ENCODE data around the gene SNX11. TPM values are rescaled to one million over a fixed set of nuclear protein-coding genes. Genes with fewer than 3 reads are reported as not detected.

Gene SNX11
- total and polyA plus RNA-seq, 2 donors, result 7.3 to 20.7 TPM

DNA sequence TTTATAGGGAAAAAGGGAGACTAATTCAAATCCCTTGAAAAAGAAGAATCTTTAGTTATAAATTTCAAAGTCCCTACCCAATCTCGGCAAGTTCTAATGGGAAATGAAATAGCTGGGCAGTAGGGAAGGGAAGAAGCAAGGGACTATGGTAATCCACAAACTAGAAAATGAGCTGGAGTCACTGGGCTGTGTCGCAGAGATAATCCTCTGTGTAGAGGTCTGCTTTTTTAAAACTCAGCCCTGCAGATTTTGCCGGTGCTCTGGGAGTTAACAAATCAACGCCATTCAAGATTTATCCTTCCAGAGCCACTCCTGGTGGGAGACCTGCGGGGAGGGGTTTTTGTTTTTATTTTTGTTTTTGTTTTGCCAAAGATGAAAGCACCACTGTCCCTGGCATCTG, 20.8 kb downstream of the SNX11 start:
- DNase-seq (ENCODE audit: extremely low spot score), result no peak
- Histone ChIP-seq H3K4me3 (ENCODE audit: low read depth, low read length) (no peak overlapping the region), H3K4me1 (ENCODE audit: insufficient read depth) (no peaks in the 10 kb centered on the region), H3K27ac (ENCODE audit: low read depth) (no peak overlapping the region), H3K36me3 (ENCODE audit: insufficient read depth) (peaks cover under 1% of the 10 kb centered on the region)
- 33% methylated on average over 5 of the region's 5 CpGs for WGBS

DNA sequence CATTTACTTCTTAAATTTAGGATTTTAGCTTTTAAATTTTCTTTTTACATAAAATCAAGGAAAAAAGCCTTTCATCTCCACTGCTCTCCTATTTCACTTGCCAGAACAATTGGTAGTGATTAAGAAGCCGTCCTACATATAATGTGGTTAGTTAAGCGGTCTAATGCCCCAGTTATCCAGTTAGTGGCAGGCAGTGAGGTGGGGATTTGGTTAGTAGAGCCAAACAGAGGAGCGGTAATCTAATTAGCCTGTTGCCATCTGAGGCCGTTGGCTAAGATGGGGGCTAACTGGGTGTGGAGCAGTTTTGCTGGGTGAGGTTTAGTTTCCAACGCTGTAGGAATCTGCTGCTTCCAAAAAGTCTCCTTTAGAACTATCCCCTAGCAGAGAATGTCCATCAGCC, 22.4 kb downstream of the SNX11 start:
- no peaks in the 10 kb centered on the region for H3K36me3 ChIP-seq (ENCODE audit: insufficient read depth)
- 53% methylated on average over 5 of the region's 5 CpGs for WGBS
- H3K27ac ChIP-seq (ENCODE audit: low read depth), result no peak overlapping the region
- no peaks in the 10 kb centered on the region for H3K4me1 ChIP-seq (ENCODE audit: insufficient read depth)
- H3K4me3 ChIP-seq (ENCODE audit: low read depth, low read length), result no peak overlapping the region
- no peak for DNase-seq (ENCODE audit: extremely low spot score)

DNA sequence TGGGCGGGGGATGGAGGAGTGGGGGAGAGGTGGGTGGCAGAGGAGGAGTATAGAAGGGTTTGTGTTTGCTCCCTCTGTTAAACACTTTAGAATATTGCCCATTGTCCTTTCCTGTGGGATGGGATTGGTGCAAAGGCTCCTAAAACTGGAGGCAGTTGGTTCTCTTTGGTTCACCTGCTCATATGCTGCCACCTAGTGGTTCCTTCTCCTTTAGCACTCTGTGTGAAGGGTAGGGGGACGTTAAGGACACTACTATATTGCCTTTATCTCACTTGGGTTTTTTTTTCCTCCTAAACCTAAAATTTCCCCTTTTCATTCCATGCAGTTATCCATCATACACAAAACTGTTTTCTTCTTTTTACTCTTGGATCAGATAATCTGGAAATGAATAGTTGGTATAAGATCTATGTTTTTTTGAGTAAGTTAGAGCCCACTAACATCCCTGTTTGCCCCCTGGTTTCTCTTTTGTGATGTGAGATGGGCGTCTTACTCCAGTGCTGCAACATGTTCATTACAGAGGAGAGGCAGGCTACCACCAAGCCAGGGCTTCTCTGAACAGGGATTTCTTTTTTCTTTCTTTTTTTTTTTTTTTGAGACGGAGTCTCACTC, 23.8 kb downstream of the SNX11 start:
- Histone ChIP-seq H3K4me1 (ENCODE audit: insufficient read depth) (no peaks in the 10 kb centered on the region), H3K36me3 (ENCODE audit: insufficient read depth) (no peaks in the 10 kb centered on the region), H3K4me3 (ENCODE audit: low read depth, low read length) (no peak overlapping the region), H3K27ac (ENCODE audit: low read depth) (no peak overlapping the region)
- 39% methylated on average over 4 of the region's 4 CpGs for WGBS
- no peak for DNase-seq (ENCODE audit: extremely low spot score)

DNA sequence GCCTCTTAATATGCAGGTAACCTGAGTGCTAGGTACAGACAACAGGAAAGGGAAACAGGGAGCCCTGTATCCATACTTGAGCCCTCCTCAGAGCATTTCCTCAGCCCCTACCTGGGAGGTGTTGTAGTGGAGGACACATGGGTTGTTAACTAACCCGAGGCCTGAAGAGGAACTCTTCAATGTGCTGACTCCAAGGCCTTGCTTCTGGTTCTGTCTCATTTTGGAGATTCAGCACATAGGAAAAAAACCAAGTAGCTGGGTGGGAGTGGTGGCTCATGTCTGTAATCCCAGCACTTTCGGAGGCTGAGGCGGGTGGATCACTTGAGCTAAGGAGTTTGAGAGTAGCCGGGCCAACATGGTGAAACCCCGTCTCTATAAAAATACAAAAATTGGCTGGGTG, 24.8 kb downstream of the SNX11 start:
- no peaks in the 10 kb centered on the region for H3K36me3 ChIP-seq (ENCODE audit: insufficient read depth)
- no peak overlapping the region for H3K27ac ChIP-seq (ENCODE audit: low read depth)
- DNase-seq (ENCODE audit: extremely low spot score), result no peak
- 55% methylated on average over 5 of the region's 5 CpGs for WGBS
- no peak overlapping the region for H3K4me3 ChIP-seq (ENCODE audit: low read depth, low read length)
- H3K4me1 ChIP-seq (ENCODE audit: insufficient read depth), result no peaks in the 10 kb centered on the region

DNA sequence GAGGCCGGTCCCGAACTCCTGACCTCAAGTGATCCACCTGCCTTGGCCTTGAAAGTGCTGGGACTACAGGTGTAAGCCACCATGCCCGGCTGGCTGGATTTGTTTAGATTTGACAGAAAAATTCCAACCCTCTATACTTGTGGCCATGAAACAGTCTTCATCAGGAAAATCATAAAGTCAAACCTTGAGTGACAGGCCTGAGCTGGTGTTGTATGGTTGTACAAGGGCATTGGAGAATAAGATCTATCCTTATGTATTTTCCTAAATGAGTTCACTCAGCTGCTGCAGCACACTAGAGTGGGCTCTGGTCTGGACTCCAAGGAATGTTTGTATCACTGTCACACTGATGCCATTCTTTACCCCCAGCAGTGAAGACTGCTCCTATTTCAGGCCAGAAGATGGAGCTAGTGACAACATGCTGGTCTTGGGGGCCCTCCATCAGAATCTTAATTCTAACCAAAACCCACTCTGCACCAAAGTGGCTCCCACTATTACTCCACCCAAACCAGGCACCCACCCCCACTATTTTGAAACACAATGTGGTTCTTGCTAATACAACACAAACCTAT, 27.4 kb downstream of the SNX11 start:
- Histone ChIP-seq H3K4me1 (ENCODE audit: insufficient read depth) (no peaks in the 10 kb centered on the region), H3K36me3 (ENCODE audit: insufficient read depth) (no peaks in the 10 kb centered on the region), H3K27ac (ENCODE audit: low read depth) (no peak overlapping the region), H3K4me3 (ENCODE audit: low read depth, low read length) (no peak overlapping the region)
- DNase-seq (ENCODE audit: extremely low spot score), result no peak
- WGBS, result 89% methylated on average over 3 of the region's 3 CpGs

DNA sequence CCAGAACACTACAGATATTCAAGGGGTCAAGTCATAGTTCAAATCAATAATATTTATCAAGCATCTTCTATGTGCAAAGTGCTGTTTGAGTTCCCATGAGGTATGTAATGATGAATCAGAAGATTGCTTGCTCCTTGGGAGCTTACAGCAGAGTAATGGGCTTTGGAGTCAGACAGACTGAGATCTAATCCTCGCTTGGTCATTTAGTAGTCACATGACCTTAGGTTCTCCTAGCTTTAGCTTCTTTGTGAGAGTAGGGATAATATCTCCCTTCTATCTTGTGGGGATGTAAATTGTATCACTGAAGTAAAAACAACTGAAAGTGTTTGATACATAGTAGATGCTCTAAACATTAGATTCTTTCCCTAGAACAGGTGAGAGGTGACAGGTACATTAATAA, 30.1 kb downstream of the SNX11 start:
- WGBS, result 44% methylated on average over 1 of the region's 1 CpG
- Histone ChIP-seq H3K27ac (ENCODE audit: low read depth) (no peak overlapping the region), H3K36me3 (ENCODE audit: insufficient read depth) (no peaks in the 10 kb centered on the region), H3K4me1 (ENCODE audit: insufficient read depth) (no peaks in the 10 kb centered on the region), H3K4me3 (ENCODE audit: low read depth, low read length) (no peak overlapping the region)
- DNase-seq (ENCODE audit: extremely low spot score), result no peak

DNA sequence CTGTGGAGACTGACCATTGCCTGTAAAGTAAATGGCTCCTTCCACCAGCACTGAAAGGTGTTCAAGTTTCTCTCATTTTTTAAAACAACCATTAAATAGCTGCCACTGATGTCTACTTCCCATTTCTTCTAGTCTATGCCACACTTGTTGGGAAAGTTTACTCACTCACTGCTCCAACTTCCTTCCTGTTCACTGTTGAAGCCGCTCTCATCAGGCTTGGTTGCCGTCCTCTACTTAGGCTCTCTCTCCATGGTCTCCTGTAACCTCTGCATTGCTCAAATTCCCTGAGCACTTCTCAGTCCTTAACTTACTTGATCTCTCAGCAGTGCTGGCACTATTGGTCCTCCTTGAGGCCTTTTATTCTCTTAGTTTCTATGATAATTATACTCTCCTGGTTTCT, 32.4 kb downstream of the SNX11 start:
- H3K4me1 ChIP-seq (ENCODE audit: insufficient read depth), result no peaks in the 10 kb centered on the region
- WGBS, result 52% methylated on average over 2 of the region's 2 CpGs
- H3K27ac ChIP-seq (ENCODE audit: low read depth), result no peak overlapping the region
- no peaks in the 10 kb centered on the region for H3K36me3 ChIP-seq (ENCODE audit: insufficient read depth)
- no peak overlapping the region for H3K4me3 ChIP-seq (ENCODE audit: low read depth, low read length)
- no peak for DNase-seq (ENCODE audit: extremely low spot score)

DNA sequence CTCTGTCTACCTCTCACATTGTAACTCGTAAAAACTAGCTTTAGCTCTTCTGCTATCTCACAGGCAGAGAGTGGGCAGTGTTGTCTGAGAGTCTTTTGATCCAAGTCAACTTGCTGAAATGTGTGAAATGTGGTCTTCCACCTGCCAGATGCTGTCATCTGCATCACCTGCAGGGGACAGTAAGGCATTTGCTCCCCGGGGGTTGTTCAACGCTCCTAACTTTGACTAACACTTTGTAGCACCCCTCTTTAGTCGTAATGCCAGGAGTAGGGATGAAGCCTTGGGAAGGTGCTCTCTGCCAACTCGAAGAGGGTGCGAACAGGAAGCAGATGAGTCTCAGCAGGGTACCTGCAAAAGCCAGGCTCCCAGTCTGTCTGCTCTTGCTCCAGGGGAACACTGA, 36.1 kb downstream of the SNX11 start:
- Histone ChIP-seq H3K4me1 (ENCODE audit: insufficient read depth) (no peaks in the 10 kb centered on the region), H3K36me3 (ENCODE audit: insufficient read depth) (peaks cover 2% of the 10 kb centered on the region), H3K4me3 (ENCODE audit: low read depth, low read length) (no peak overlapping the region), H3K27ac (ENCODE audit: low read depth) (no peak overlapping the region)
- 27% methylated on average over 6 of the region's 6 CpGs for WGBS
- DNase-seq (ENCODE audit: extremely low spot score), result no peak

DNA sequence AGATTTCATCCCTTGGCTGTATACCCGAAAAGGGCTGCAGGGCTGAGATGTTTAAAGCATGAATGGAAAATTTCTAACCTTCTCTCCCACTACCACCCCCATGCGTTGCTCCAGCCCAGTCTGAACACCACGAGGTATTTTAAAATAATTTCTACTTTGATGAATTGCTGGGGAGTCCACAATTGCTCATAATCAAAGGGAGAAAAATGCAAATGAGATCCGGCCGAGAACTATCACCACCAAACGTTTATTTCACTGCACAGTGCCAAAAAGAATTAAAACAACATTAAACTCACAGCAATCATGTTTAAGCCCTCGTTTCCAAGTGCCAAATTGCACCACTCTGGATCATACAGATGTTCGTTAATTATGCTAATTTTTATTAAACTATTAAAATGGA, 36.7 kb downstream of the SNX11 start:
- no peak overlapping the region for H3K27ac ChIP-seq (ENCODE audit: low read depth)
- H3K36me3 ChIP-seq (ENCODE audit: insufficient read depth), result peaks cover 2% of the 10 kb centered on the region
- 53% methylated on average over 8 of the region's 8 CpGs for WGBS
- DNase-seq (ENCODE audit: extremely low spot score), result no peak
- H3K4me3 ChIP-seq (ENCODE audit: low read depth, low read length), result no peak overlapping the region
- H3K4me1 ChIP-seq (ENCODE audit: insufficient read depth), result no peaks in the 10 kb centered on the region

DNA sequence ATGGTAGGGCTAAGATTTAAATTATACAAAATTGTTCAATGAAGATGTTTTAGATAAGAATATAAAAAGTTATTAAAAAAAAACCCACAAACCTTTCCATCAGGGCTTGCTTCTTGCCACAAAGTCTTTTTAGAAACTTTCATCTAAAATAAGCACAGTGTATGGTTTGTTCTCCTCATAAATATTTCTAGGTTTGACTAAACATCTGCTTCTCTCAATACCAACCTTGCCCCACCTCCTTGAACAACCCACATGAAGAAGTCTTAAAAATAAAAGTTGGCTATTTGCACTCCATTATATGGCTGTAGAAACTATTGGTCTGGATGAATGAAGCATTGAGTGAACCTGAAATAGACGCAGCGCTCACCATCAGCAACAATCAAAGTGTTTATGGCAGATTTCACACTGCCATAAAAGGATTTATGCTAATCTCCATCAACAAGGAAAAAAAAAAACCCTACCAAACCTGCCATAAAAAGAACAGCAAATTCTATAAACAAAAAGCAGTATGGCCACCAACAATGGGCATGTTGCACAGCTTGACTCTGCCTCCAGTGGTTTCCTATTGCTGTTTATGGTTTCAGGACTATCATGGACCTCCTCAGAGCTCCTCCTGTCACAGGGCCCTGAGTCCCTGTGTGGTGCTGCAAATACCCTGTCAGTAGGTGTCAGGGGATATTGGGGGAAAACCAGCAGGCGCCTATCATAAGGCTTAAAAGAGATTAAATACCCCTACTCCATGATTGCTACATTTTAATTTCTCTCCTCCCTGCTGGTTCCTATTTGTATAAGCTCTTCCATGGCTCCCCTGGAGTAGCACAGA, 37.6 kb downstream of the SNX11 start:
- H3K27ac ChIP-seq (ENCODE audit: low read depth), result no peak overlapping the region
- H3K36me3 ChIP-seq (ENCODE audit: insufficient read depth), result peaks cover 2% of the 10 kb centered on the region
- DNase-seq (ENCODE audit: extremely low spot score), result no peak
- H3K4me1 ChIP-seq (ENCODE audit: insufficient read depth), result no peaks in the 10 kb centered on the region
- H3K4me3 ChIP-seq (ENCODE audit: low read depth, low read length), result no peak overlapping the region
- WGBS, result 86% methylated on average over 3 of the region's 3 CpGs

DNA sequence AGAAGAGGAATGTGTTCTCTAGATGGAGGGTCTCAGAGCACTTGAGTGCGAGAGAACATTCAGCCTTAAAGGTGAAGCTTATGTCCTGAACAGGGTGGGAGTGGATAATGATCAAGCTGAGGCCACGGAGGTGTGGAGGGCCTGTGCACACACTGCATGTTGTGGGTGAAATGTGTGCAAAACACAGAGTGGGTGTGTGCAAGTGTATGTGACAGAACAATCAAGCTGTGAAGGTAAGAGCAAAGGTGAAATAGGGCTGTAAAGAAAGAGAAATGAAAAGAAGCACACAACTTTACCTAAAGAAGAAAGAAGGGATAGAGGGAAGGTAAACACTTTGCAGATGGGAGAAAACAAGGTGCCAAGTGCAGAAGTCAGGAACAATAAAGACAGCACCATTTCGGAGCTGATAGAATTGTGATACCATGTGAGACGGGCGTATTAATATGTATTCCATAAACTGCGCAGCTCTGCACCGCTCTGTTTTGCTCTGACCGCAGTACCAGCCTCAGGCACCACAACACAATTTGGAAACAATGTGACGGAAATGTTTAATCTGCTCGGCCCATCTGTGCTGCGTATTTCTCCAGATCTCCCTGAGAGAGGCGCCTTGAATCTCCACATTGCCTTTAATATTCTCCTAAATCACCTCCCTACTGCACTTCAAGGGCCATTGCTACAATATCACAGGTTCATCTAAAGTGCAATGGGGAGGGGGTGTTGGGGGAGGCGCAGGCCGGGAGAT, 40.6 kb downstream of the SNX11 start:
- no peak for DNase-seq (ENCODE audit: extremely low spot score)
- H3K4me3 ChIP-seq (ENCODE audit: low read depth, low read length), result no peak overlapping the region
- no peak overlapping the region for H3K27ac ChIP-seq (ENCODE audit: low read depth)
- 67% methylated on average over 14 of the region's 14 CpGs for whole genome bisulfite sequencing
- H3K36me3 ChIP-seq (ENCODE audit: insufficient read depth), result peaks cover 2% of the 10 kb centered on the region
- H3K4me1 ChIP-seq (ENCODE audit: insufficient read depth), result no peaks in the 10 kb centered on the region

DNA sequence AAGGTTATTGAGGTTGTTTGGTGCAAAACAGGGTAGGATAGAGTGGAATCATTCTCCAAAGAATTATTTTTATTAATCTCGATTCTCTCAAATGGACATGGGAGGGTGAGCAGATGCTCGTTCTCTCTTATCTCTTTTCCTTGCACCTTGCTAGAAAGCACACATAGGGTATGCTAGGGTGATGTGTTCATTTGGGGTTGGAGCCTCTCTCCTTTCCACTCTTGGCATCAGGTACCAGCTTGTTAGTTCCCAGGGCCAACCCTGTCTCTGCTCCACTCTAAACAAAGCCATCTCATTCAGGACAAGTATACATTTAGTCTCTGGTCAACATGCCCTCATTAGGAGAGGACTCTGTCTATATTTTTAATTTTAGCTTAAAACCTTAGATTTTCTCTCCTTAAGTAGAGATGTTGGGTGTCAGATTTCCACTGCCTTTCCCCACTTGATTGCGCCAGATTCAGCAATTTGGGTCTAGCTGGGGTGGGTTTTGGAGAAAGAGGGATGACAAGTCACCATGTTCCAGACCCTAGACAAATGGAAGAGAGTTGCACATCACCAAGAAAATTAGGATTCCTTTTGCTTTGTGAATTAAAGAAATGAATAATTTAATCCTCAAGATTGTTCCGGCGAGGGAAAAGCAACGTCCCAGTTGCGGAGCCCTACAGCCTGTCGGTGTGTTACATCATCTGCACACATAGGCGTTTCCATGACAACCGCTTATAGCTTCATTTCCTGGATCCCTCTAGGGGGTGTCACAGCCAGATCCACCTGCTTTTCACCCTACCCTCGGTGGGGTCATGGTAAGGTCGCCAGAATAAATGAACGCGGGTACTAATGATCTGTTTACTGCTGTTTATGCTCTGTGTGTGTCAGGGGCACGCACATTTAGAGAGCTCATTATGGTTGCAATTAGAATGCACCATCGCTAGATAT, 41.6 kb downstream of the SNX11 start:
- H3K27ac ChIP-seq (ENCODE audit: low read depth), result no peak overlapping the region
- WGBS, result 39% methylated on average over 16 of the region's 16 CpGs
- peaks cover 2% of the 10 kb centered on the region for H3K36me3 ChIP-seq (ENCODE audit: insufficient read depth)
- H3K4me1 ChIP-seq (ENCODE audit: insufficient read depth), result no peaks in the 10 kb centered on the region
- no peak overlapping the region for H3K4me3 ChIP-seq (ENCODE audit: low read depth, low read length)
- no peak for DNase-seq (ENCODE audit: extremely low spot score)
